ENCODE measurements around the gene ZC3H7A.
"Not testable (repeated sequence)": the region's sequence is repeated elsewhere in the genome, so short reads cannot be mapped to it uniquely, and the experiment has no call there.

GRCh38 chr16:11784980-11785599 lies 12.0 kb downstream of the ZC3H7A start:
- TF ChIP-seq CTCF (conservative IDR thresholded peaks at IDR 0.05; ENCODE audit: low read length); EZH2phosphoT487 (IDR thresholded peaks at IDR 0.05; ENCODE audit: borderline replicate concordance, low read depth, low read length): not testable (repeated sequence)
